ENCODE data around the gene NUCKS1.

NUCKS1 gene

DNA sequence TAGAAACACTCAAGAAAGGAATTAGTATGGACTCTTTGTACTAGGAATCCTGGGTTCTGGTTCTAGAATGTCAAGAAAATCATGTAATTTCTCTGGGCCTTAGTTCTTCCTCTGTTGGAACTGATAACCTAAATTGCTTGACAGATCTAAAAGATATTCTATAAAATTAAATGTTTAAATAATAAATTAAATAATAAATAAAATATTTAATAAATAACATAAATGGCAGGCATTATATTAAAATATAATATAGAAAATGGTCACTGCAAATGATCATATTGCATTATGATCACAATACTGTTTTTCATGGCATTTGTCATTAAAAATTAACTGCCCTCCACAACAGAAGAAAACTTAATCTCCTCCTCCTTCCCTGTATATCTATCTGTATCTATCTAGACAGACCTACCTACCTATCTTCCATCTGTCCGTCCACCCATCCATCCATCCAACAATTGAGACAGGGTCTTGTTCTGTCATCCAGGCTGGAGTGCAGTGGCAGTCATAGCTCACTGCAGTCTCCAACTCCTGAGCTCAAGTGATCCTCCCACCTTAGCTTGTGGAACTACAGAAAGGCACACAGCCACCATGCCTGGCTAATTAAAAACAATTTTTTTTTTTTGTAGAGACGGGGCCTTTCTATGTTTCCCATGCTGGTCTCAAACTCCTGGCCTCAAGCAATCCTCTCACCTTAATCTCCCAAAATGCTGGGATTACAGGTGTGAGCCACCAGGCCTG, 16.4 kb downstream of the NUCKS1 start:
- no peak for ATAC-seq

DNA sequence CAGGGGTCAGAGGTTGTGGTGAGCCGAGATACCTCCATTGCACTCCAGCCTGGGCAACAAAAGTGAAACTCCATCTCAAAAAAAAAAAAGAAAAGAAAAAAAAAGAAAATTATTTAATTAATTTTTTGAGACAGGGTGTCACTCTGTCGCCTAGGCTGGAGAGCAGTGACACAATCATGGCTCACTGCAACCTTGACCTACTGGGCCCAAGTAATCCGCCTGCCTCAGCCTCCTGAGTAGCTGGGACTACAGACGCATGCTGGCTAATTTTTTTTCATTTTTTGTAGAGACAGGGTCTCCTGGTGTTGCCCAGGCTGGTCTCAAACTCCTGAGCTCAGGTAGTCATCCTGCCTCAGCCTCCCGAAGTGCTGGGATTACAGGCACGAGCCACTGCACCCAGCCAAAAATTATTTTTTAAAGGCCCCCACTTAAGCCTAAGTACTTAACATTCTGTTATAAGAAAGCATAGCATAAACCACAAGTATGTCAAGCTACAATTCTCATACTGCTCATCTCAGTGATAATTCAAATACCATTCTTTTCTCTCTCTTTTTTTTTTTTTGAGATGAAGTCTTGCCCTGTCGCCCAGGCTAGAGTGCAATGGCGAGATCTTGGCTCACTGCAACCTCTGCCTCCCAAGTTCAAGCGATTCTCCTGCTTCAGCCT, 19.9 kb downstream of the NUCKS1 start:
- ATAC-seq, result peak; percentile 33
- TF ChIP-seq ZNF8 (CRISPR knock-in tag; IDR thresholded peaks at IDR 0.05) (no peak), BACH2 (CRISPR knock-in tag; IDR thresholded peaks at IDR 0.05; ENCODE audit: borderline replicate concordance) (no peak), ZNF70 (CRISPR knock-in tag; IDR thresholded peaks at IDR 0.05) (no peak), ARNTL (CRISPR knock-in tag; IDR thresholded peaks at IDR 0.05; ENCODE audit: borderline replicate concordance, low read depth) (no peak), PPARA (CRISPR knock-in tag; IDR thresholded peaks at IDR 0.05; ENCODE audit: borderline replicate concordance) (no peak), TCF4 (CRISPR knock-in tag; IDR thresholded peaks at IDR 0.05; ENCODE audit: borderline replicate concordance) (no peak), SNAI2 (CRISPR knock-in tag; IDR thresholded peaks at IDR 0.05) (no peak), GLIS3 (CRISPR knock-in tag; IDR thresholded peaks at IDR 0.05) (no peak), ESRRG (CRISPR knock-in tag; IDR thresholded peaks at IDR 0.05) (no peak), ZFP3 (CRISPR knock-in tag; IDR thresholded peaks at IDR 0.05) (no peak), TOX (CRISPR knock-in tag; IDR thresholded peaks at IDR 0.05; ENCODE audit: borderline replicate concordance) (no peak), ZC3H10 (CRISPR knock-in tag; IDR thresholded peaks at IDR 0.05) (no peak), RARB (CRISPR knock-in tag; IDR thresholded peaks at IDR 0.05) (no peak), OSR1 (CRISPR knock-in tag; IDR thresholded peaks at IDR 0.05) (no peak)
- TF ChIP-seq, protein P1, sequence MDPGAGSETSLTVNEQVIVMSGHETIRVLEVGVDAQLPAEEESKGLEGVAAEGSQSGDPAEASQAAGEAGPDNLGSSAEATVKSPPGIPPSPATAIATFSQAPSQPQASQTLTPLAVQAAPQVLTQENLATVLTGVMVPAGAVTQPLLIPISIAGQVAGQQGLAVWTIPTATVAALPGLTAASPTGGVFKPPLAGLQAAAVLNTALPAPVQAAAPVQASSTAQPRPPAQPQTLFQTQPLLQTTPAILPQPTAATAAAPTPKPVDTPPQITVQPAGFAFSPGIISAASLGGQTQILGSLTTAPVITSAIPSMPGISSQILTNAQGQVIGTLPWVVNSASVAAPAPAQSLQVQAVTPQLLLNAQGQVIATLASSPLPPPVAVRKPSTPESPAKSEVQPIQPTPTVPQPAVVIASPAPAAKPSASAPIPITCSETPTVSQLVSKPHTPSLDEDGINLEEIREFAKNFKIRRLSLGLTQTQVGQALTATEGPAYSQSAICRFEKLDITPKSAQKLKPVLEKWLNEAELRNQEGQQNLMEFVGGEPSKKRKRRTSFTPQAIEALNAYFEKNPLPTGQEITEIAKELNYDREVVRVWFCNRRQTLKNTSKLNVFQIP (CRISPR knock-in tag; IDR thresholded peaks at IDR 0.05; ENCODE audit: borderline replicate concordance, low read depth), result no peak
- TF ChIP-seq, protein P2, sequence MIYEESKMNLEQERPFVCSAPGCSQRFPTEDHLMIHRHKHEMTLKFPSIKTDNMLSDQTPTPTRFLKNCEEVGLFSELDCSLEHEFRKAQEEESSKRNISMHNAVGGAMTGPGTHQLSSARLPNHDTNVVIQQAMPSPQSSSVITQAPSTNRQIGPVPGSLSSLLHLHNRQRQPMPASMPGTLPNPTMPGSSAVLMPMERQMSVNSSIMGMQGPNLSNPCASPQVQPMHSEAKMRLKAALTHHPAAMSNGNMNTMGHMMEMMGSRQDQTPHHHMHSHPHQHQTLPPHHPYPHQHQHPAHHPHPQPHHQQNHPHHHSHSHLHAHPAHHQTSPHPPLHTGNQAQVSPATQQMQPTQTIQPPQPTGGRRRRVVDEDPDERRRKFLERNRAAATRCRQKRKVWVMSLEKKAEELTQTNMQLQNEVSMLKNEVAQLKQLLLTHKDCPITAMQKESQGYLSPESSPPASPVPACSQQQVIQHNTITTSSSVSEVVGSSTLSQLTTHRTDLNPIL (CRISPR knock-in tag; IDR thresholded peaks at IDR 0.05; ENCODE audit: low read depth), result no peak
- TF ChIP-seq, protein P3, sequence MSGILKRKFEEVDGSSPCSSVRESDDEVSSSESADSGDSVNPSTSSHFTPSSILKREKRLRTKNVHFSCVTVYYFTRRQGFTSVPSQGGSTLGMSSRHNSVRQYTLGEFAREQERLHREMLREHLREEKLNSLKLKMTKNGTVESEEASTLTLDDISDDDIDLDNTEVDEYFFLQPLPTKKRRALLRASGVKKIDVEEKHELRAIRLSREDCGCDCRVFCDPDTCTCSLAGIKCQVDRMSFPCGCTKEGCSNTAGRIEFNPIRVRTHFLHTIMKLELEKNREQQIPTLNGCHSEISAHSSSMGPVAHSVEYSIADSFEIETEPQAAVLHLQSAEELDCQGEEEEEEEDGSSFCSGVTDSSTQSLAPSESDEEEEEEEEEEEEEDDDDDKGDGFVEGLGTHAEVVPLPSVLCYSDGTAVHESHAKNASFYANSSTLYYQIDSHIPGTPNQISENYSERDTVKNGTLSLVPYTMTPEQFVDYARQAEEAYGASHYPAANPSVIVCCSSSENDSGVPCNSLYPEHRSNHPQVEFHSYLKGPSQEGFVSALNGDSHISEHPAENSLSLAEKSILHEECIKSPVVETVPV (CRISPR knock-in tag; IDR thresholded peaks at IDR 0.05), result no peak
- TF ChIP-seq, protein P4, sequence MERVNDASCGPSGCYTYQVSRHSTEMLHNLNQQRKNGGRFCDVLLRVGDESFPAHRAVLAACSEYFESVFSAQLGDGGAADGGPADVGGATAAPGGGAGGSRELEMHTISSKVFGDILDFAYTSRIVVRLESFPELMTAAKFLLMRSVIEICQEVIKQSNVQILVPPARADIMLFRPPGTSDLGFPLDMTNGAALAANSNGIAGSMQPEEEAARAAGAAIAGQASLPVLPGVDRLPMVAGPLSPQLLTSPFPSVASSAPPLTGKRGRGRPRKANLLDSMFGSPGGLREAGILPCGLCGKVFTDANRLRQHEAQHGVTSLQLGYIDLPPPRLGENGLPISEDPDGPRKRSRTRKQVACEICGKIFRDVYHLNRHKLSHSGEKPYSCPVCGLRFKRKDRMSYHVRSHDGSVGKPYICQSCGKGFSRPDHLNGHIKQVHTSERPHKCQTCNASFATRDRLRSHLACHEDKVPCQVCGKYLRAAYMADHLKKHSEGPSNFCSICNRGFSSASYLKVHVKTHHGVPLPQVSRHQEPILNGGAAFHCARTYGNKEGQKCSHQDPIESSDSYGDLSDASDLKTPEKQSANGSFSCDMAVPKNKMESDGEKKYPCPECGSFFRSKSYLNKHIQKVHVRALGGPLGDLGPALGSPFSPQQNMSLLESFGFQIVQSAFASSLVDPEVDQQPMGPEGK (CRISPR knock-in tag; IDR thresholded peaks at IDR 0.05; ENCODE audit: borderline replicate concordance), result no peak
- TF ChIP-seq, protein P5, sequence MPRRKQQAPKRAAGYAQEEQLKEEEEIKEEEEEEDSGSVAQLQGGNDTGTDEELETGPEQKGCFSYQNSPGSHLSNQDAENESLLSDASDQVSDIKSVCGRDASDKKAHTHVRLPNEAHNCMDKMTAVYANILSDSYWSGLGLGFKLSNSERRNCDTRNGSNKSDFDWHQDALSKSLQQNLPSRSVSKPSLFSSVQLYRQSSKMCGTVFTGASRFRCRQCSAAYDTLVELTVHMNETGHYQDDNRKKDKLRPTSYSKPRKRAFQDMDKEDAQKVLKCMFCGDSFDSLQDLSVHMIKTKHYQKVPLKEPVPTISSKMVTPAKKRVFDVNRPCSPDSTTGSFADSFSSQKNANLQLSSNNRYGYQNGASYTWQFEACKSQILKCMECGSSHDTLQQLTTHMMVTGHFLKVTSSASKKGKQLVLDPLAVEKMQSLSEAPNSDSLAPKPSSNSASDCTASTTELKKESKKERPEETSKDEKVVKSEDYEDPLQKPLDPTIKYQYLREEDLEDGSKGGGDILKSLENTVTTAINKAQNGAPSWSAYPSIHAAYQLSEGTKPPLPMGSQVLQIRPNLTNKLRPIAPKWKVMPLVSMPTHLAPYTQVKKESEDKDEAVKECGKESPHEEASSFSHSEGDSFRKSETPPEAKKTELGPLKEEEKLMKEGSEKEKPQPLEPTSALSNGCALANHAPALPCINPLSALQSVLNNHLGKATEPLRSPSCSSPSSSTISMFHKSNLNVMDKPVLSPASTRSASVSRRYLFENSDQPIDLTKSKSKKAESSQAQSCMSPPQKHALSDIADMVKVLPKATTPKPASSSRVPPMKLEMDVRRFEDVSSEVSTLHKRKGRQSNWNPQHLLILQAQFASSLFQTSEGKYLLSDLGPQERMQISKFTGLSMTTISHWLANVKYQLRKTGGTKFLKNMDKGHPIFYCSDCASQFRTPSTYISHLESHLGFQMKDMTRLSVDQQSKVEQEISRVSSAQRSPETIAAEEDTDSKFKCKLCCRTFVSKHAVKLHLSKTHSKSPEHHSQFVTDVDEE (CRISPR knock-in tag; IDR thresholded peaks at IDR 0.05), result no peak

More for the DNA sequence above, 16.4 kb downstream of the NUCKS1 start:
- TF ChIP-seq CSDC2 (CRISPR knock-in tag; IDR thresholded peaks at IDR 0.05), result no peak
- no peak for TF ChIP-seq SNAI2 (CRISPR knock-in tag; IDR thresholded peaks at IDR 0.05)
- TF ChIP-seq, protein P4 (CRISPR knock-in tag; IDR thresholded peaks at IDR 0.05; ENCODE audit: borderline replicate concordance), result no peak
- no peak for TF ChIP-seq GLIS3 (CRISPR knock-in tag; IDR thresholded peaks at IDR 0.05)
- TF ChIP-seq ZFP30 (CRISPR knock-in tag; IDR thresholded peaks at IDR 0.05), result no peak
- TF ChIP-seq OSR1 (CRISPR knock-in tag; IDR thresholded peaks at IDR 0.05), result no peak
- TF ChIP-seq TCF4 (CRISPR knock-in tag; IDR thresholded peaks at IDR 0.05; ENCODE audit: borderline replicate concordance), result no peak
